Activated CD4-positive, alpha-beta memory T cell treated with anti-CD3 and anti-CD28 coated beads for 36 hours (primary cell): Measurements from ENCODE around the gene SMPD3. TPM values are rescaled to one million over a fixed set of nuclear protein-coding genes. Genes with fewer than 3 reads are reported as not detected.

Experiments used
- CTCF ChIA-PET: fragments of 350-600 bp; sonication (Branson Sonifier 250); formaldehyde crosslinking; loops from one replicate; lab custom pipeline; 2021; ENCODE audit warnings: antibody characterized with exemption, inconsistent platforms; lab: Charles Lee
- POLR2A ChIA-PET: fragments of 350-600 bp; sonication (Branson Sonifier 250); formaldehyde crosslinking; loops from one replicate; lab custom pipeline; 2021; ENCODE audit warnings: antibody characterized with exemption; lab: Charles Lee
- DNase-seq: peaks from one replicate; pipeline ENCODE4 v3.0.0-alpha.2; 2020
- H3K27ac Mint-ChIP-seq: one replicate; pipeline ENCODE4 v1.8.0; 2021; ENCODE audit warnings: mixed read lengths
- H3K27me3 Mint-ChIP-seq: one replicate; pipeline ENCODE4 v1.8.0; 2021; ENCODE audit warnings: mixed read lengths
- H3K36me3 Mint-ChIP-seq: one replicate; pipeline ENCODE4 v1.8.0; 2021; ENCODE audit warnings: mixed read lengths
- H3K4me1 Mint-ChIP-seq: one replicate; pipeline ENCODE4 v1.8.0; 2021; ENCODE audit warnings: low read depth, mixed read lengths
- H3K4me3 Mint-ChIP-seq: one replicate; pipeline ENCODE4 v1.8.0; 2021; ENCODE audit warnings: mild to moderate bottlenecking, mixed read lengths
- H3K9me3 Mint-ChIP-seq: one replicate; pipeline ENCODE4 v1.8.0; 2021; ENCODE audit warnings: mixed read lengths
- intact Hi-C: fragments of 100-400 bp; cut with micrococcal nuclease; formaldehyde crosslinking; loops from one replicate; pipeline ENCODE4 v1.15.1; 2023
- total RNA-seq, 2 experiments: library from RNA; stranded (reverse); gene quantifications; one replicate each; pipeline ENCODE4 v1.2.3, GENCODE V29; 2021

The SMPD3 gene
- total RNA-seq, 2 experiments from 2014 or later, result 0.07 to 0.12 TPM

DNA sequence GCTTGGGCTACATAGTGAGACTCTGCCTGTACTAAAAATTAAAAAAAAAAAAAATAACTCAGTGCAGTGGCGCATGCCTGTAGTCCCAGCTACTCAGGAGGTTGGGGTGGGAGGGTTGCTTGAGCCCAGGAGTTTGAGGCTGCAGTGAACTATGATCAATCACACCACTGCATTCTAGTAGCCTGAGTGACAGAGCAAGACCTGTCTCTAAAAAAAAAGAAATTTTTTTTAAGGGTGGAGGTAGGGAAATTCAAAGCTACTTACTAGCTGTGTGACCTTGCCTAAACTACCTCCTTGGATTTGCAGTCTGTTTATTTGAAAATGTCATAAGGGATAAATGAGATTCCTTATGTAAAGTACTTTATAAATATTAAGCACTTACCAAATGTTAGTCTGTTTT is 3.4 kb upstream of the SMPD3 start:
- H3K36me3 Mint-ChIP-seq, result no peaks in the 10 kb centered on the region

DNA sequence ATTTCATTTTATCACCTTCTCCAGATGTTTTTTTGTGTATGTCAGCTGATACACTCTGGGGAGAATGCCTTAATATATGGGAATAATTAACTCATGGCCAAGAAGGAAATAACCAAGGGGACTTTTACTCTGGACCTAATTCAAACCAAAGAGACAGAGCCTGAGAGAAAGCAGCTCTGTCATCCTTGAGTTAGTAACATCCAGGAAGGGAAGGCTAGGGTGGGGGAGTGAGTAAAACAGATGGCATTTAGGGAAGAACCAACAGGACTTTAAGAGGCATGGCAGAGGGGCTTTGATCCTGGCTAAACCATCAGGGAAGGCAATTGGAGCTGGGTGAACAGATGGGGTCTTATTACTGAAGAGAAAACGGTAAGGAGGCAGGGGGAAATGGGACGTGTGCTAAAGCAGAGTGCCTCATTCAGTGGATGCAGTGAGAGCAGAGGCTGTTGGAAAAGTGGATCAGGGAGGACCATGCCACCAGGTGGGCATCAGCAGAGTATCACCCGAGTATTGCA is 2.5 kb upstream of the SMPD3 start:
- Mint-ChIP-seq H3K27me3 (peaks cover 5% of the 10 kb centered on the region), H3K9me3 (no peaks in the 10 kb centered on the region), H3K27ac (no peak overlapping the region), H3K4me3 (no peak overlapping the region), H3K4me1 (peaks cover 20% of the 10 kb centered on the region), H3K36me3 (no peaks in the 10 kb centered on the region)
- intact Hi-C loops, result no loop called here
- POLR2A ChIA-PET, result no interaction called here
- CTCF ChIA-PET, result interaction anchor here (1.0 to 1.2 kb wide), 2 partner anchors 70 to 78 kb away, joined by 4 to 5 read pairs; no protein-coding TSS in a partner anchor
- DNase-seq, result no peak

More for the DNA sequence above, 3.4 kb upstream of the SMPD3 start:
- intact Hi-C loops, result no loop called here
- Mint-ChIP-seq H3K9me3 (no peaks in the 10 kb centered on the region), H3K4me1 (peaks cover 16% of the 10 kb centered on the region), H3K27me3 (peaks cover under 1% of the 10 kb centered on the region), H3K4me3 (no peak overlapping the region), H3K27ac (no peak overlapping the region)
- POLR2A ChIA-PET, result interaction anchor here (0.6 kb wide), 1 partner anchor 185 kb away, joined by 3 read pairs; no protein-coding TSS in a partner anchor
- no peak for DNase-seq
- CTCF ChIA-PET, result interaction anchor here (1.2 kb wide), 1 partner anchor 77 kb away, joined by 4 read pairs; no protein-coding TSS in a partner anchor

DNA sequence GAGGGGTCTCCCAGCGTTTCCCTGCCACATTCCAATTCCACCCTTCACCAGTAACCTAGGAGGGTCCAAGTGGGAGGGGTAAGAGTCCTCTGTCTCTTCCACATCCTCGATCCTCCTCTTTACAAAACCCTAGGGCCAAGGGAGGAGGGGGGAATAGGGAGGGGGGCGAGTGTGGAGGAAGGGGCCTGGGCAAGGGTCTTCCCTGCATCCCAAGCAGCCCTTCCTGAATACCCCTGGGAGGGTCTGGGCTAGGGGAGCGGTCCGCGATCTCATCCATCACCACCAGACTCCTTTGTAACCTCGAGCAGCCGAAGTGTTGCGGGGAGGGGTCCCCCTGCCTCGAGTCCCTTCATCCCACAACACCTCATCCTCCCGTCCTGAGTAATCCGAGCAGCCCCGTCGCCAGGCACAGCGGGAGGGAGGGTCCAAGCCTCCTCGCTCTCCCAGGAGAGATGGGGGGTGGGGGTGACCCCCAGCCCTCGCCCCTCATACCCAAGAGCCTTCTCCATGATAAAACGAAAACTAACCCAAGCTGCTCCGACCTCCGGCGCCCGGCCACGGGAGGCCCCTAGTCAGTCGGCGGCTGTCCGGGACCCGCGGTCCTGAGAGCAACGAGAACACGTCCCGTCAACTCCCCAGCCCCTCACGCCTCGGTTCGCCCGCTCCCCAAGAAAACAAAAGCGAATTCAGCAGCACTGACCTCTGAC is 502 bp downstream of the SMPD3 start:
- CTCF ChIA-PET, result interaction anchor here (0.7 to 0.9 kb wide), 3 partner anchors 19 to 186 kb away, joined by 3 read pairs; no protein-coding TSS in a partner anchor
- peak overlapping the region; percentile 73 for H3K4me3 Mint-ChIP-seq
- peaks cover 20% of the 10 kb centered on the region for H3K4me1 Mint-ChIP-seq

DNA sequence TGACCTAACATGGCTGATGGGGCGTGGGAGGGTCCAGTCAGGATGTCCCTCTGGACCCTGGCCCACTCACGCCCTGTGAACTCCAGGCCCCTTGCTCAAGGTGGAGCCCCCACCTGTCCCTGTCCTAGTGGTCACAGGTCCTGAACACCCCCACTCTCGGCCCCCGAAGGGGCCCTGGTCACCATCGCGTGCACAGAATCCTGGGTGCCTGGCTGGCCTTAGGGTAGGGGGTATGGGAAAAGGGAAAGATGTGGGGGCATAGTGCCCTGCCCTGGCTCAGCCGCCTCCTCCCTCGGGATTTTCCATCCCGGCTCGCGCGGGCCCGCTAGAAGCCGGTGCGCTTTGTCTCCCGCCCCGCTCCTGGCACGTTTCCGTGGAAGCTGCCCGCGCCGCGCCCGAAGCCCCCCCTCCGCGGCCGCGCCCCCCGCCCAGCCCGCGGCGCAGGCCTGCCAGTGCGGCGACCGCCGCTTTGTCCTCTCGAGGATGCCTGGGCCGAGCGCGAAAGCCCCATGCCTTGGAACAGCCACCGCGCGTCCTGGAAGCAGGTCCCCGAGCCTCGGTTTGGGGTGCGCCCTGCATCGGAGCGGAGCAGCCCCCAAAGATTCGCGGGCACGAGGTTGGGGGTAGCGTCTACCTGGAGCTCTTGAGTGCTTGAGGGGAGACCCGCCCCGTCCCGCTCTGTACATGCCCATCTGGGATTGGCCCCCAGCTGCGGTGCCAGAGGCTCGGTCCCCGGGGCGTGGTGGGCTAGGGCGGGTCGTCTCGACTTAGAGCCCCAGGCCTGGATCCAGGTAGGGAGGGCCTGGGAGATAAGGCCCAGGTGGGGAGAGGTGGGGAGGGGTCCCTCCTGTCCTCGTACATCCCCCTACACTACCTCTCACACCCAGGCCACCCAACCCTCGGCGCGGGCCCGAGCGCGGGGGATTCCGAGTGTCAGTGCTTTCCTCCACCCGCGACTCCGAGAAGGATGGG is 1.3 kb downstream of the SMPD3 start:
- peaks cover 20% of the 10 kb centered on the region for H3K4me1 Mint-ChIP-seq
- no peak overlapping the region for H3K4me3 Mint-ChIP-seq
- no peak for DNase-seq
- no peak overlapping the region for H3K27ac Mint-ChIP-seq
- intact Hi-C loops, result loop anchor here (5.0 to 10.0 kb wide), 2 partner anchors 45 to 182 kb away; partner anchors contain the start of gene SLC7A6
- CTCF ChIA-PET, result interaction anchor here (1.5 kb wide), 1 partner anchor 50 kb away, joined by 3 read pairs; no protein-coding TSS in a partner anchor
- H3K9me3 Mint-ChIP-seq, result no peaks in the 10 kb centered on the region
- no peaks in the 10 kb centered on the region for H3K36me3 Mint-ChIP-seq
- H3K27me3 Mint-ChIP-seq, result peaks cover 23% of the 10 kb centered on the region
- POLR2A ChIA-PET, result no interaction called here

More for the DNA sequence above, 502 bp downstream of the SMPD3 start:
- intact Hi-C loops, result loop anchor here (1.0 to 10.0 kb wide), 4 partner anchors 30 to 183 kb away; partner anchors contain the start of gene SLC7A6
- Mint-ChIP-seq H3K9me3 (no peaks in the 10 kb centered on the region), H3K27me3 (peaks cover 19% of the 10 kb centered on the region), H3K27ac (no peak overlapping the region), H3K36me3 (no peaks in the 10 kb centered on the region)
- POLR2A ChIA-PET, result no interaction called here
- no peak for DNase-seq

GRCh38 chr16:68445458-68445857 is 2.9 kb downstream of the SMPD3 start:
- no peak overlapping the region for H3K27ac Mint-ChIP-seq
- peaks cover 23% of the 10 kb centered on the region for H3K27me3 Mint-ChIP-seq
- no peaks in the 10 kb centered on the region for H3K9me3 Mint-ChIP-seq
- ChIA-PET POLR2A (no interaction called here), CTCF (interaction anchor here (0.9 to 1.7 kb wide), 3 partner anchors 9 to 184 kb away, joined by 3 to 4 read pairs (median 3); no protein-coding TSS in a partner anchor)
- DNase-seq, result peak; percentile 63
- H3K4me3 Mint-ChIP-seq, result no peak overlapping the region
- intact Hi-C loops, result loop anchor here (1.0 to 10.0 kb wide), 3 partner anchors 43 to 181 kb away; partner anchors contain the start of gene SLC7A6
- H3K4me1 Mint-ChIP-seq, result peaks cover 20% of the 10 kb centered on the region
- no peaks in the 10 kb centered on the region for H3K36me3 Mint-ChIP-seq

GRCh38 chr16:68444056-68444657 is 4.2 kb downstream of the SMPD3 start:
- intact Hi-C loops, result loop anchor here (10.0 kb wide), 1 partner anchor 179 kb away; the partner anchor contains the start of gene SLC7A6
- Mint-ChIP-seq H3K9me3 (no peaks in the 10 kb centered on the region), H3K4me1 (peaks cover 18% of the 10 kb centered on the region), H3K27me3 (peaks cover 23% of the 10 kb centered on the region), H3K27ac (no peak overlapping the region), H3K36me3 (no peaks in the 10 kb centered on the region), H3K4me3 (no peak overlapping the region)
- DNase-seq, result peak; percentile 31
- ChIA-PET CTCF (interaction anchor here (0.6 to 2.0 kb wide), 4 partner anchors 9 to 66 kb away, joined by 3 to 10 read pairs (median 4); no protein-coding TSS in a partner anchor), POLR2A (no interaction called here)

- Mint-ChIP-seq H3K4me1 (peaks cover 7% of the 10 kb centered on the region), H3K9me3 (peaks cover 7% of the 10 kb centered on the region), H3K4me3 (no peak overlapping the region), H3K27me3 (no peaks in the 10 kb centered on the region), H3K36me3 (no peaks in the 10 kb centered on the region), H3K27ac (no peak overlapping the region)
- intact Hi-C loops, result no loop called here
- CTCF ChIA-PET, result interaction anchor here (1.9 kb wide), 1 partner anchor 40 kb away, joined by 5 read pairs; no protein-coding TSS in a partner anchor
- POLR2A ChIA-PET, result no interaction called here
- DNase-seq, result no peak
Measured at GRCh38 chr16:68436581-68436980, 11.7 kb downstream of the SMPD3 start.

GRCh38 chr16:68434624-68435210 is 13.6 kb downstream of the SMPD3 start:
- CTCF ChIA-PET, result interaction anchor here (0.6 kb wide), 1 partner anchor 678 kb away, joined by 3 read pairs; no protein-coding TSS in a partner anchor
- peaks cover 7% of the 10 kb centered on the region for H3K4me1 Mint-ChIP-seq
- no peaks in the 10 kb centered on the region for H3K27me3 Mint-ChIP-seq
- H3K27ac Mint-ChIP-seq, result no peak overlapping the region
- peaks cover 7% of the 10 kb centered on the region for H3K9me3 Mint-ChIP-seq
- POLR2A ChIA-PET, result no interaction called here
- no peak for DNase-seq
- no peaks in the 10 kb centered on the region for H3K36me3 Mint-ChIP-seq
- intact Hi-C loops, result no loop called here
- H3K4me3 Mint-ChIP-seq, result no peak overlapping the region

DNA sequence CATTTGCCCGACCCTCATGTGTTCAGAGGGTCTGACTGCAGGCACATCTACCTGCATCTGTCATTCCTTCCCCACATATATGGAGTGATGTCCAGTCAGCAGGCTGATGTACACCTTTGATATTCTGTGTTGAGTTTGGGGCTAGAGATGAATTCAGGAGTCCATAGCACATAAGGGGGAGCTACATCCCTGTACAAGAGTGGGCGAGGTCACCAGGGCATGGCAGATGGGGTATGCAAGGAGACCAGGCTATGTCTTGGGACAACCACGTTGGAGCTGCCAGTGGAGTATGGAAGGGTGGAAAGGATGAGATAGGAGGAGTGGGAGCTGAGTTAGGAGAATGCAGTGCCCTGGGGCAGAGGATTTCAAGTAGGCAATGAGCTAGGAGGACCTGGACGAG is 15.0 kb downstream of the SMPD3 start:
- no peak for DNase-seq
- Mint-ChIP-seq H3K27ac (no peak overlapping the region), H3K4me1 (peaks cover 7% of the 10 kb centered on the region), H3K9me3 (peaks cover 7% of the 10 kb centered on the region), H3K36me3 (no peaks in the 10 kb centered on the region), H3K27me3 (no peaks in the 10 kb centered on the region), H3K4me3 (no peak overlapping the region)
- CTCF ChIA-PET, result interaction anchor here (0.5 kb wide), 1 partner anchor 183 kb away, joined by 4 read pairs; no protein-coding TSS in a partner anchor
- intact Hi-C loops, result no loop called here
- POLR2A ChIA-PET, result no interaction called here

GRCh38 chr16:68432701-68433100 is 15.6 kb downstream of the SMPD3 start:
- CTCF ChIA-PET, result interaction anchor here (1.8 kb wide), 1 partner anchor 36 kb away, joined by 5 read pairs; no protein-coding TSS in a partner anchor
- Mint-ChIP-seq H3K36me3 (no peaks in the 10 kb centered on the region), H3K4me3 (no peak overlapping the region), H3K27ac (no peak overlapping the region), H3K4me1 (peaks cover 7% of the 10 kb centered on the region), H3K27me3 (no peaks in the 10 kb centered on the region), H3K9me3 (peaks cover 7% of the 10 kb centered on the region)
- intact Hi-C loops, result no loop called here
- DNase-seq, result no peak
- POLR2A ChIA-PET, result interaction anchor here (1.3 kb wide), 1 partner anchor 25 kb away, joined by 3 read pairs; no protein-coding TSS in a partner anchor
